Measurements from ENCODE around the gene PAQR4. TPM values are rescaled to one million over a fixed set of nuclear protein-coding genes. Genes with fewer than 3 reads are reported as not detected.

PAQR4 gene
- total RNA-seq, 1 experiment from 2014 or later = 38.7 TPM

DNA sequence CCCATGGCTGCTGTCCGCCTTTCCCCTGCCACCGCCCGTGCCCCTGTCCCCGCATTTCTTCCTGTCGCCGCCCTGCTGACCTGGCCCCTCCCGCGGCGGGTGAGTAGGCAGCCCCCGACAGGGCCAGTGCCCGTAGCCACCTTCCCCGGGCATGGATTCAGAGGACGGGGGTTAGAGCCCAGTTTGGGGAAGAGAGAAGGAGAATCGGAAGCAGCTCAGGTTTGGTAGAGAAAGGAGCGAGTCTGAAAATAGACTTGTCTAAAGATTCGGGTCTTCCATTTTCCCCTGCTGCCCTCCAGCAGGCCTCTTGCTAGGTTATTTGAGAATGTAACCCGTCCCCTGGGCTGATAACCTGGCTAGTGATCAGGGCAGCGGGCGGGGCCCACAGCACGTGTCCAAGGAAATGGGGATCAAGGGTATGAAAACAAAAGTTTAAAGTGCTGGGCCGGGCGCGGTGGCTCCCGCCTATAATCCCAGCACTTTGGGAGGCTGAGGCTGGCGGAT lies 35.7 kb downstream of the PAQR4 start:
- DNase-seq (ENCODE audit: low read depth) = no peak

DNA sequence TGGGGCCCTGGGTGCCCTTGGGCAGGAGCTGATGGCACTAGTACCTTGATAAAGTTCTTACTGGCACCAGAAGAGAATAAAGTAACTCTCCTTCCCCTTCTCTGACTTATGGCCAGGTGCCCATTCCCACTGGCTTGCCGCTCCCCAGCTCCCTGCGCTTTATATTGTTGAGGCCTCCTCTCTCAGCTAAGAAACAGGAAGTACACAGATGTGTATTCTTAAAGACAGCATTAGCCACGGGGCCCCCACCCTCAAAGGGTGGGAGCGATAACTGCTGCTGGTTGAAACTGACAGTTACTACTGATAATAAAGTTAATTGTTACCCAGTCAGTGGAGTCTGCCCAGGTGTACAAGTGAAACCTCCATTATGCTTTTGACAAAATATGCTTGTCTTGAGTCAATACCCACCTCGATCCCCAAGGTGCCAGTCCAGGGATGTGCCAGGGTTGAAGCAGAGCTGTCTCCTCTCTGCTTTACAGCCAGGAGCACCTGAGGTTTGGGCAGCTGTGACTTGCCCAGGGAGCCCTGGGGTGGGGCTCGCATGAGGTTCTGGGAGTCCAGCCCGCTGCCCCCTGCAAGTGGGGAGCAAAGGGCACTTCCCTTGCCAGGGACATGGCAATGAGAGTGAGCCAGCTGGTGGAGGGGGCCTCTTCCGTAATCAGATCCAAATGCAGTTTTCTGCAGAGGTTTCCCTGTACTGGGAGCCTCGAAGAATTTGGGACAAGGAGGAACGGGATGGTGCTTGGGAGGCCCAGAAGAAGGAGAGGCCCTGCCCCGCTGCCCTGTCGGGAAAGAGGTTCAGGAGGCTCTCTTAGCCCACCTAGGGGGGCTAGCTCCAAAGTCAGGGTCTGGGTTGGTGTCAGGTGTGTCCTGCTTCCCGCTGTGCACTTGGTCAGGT lies 38.2 kb downstream of the PAQR4 start:
- DNase-seq (ENCODE audit: low read depth) = no peak

DNA sequence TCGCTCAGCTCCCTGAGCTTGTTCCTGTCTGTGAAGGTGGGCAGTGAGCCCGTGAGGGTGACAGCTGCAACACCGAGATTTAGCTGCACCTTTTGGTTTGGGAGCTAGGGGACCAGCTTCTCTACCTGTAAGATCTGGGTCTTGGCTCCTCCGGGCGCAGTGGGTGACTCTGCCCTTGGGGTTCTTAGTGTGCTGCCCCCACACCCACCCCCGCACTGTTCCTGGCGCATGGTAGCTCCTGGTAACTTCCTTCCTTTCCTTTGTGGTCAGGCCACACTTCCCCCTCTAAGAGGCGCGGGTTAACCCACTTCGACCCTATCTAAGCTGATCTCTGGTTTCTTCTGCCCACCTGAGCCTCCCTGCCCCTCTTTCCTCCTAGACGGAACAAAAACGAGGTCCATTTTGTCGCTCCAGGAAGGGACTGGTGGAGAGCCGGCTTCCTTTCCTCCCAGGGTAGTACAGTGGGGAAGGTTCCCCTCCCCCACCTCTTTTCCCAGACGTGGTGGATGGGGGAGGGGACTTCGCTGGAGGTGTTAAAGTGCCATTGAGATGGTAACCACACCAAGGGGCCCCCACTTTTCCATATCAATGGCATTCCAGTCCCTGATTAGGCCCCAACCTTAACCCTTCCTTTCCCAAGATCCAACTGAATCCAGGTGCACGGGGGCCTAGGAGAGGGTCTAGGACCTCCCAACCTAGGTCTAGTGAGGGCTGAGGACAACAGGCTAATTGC lies 39.0 kb downstream of the PAQR4 start:
- DNase-seq (ENCODE audit: low read depth) = no peak

DNA sequence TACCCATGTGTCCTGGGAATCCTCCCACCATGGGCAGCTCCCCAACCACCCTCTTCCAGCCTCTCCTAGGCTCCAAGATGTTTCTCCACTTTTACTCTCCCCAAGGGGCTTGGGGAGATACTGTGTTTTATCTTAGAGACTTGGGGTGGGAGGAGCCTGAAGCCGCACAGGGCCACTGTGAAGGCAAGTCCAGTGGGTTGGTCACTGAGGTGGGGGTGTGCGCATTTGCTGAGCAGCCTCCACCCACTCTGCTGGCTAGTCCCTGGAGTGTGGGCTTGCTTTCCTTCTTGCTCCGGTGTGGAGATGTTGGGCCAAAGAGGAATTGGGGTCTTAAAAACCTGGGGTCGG lies 39.5 kb downstream of the PAQR4 start:
- no peak for DNase-seq (ENCODE audit: low read depth)

DNA sequence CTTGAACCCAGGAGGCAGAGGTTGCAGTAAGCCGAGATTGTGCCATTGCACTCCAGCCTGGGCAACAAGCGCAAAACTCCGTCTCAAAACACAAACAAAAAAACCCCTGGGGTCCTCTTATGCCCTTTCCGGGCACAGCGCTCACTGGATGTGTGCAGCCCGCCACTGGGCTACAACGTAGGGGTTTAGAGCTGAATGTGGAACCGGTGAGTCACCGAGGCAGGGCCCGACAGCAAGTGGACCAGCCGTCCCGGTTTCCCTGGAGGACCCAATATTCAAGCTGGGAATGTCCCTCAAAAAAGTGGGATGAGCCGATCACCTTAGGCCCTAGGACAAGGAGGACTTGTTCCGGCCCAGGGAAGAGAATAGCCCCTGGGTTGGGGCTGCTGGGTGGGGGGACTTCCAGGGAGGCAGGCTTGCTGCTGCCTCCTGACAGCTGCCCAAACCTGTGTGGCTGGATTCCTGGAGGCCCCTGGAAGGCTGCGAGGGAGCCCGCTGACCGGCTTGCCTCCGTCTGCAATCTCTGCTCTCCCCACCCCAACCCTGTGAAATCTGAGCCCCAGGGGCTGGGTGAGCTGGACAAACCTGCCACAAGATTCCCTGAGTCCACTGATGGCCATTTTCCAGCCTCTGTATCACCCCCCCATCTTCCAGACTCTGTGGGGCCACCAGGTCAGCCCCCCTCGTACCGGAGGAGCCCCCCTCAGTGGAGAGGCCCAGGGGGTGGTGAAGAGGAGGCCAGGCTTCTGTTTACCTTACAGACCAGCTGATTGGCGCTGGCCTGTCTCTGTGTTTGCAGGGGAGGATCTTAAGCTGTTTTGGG lies 40.6 kb downstream of the PAQR4 start:
- peak; percentile 38 for DNase-seq (ENCODE audit: low read depth)

DNA sequence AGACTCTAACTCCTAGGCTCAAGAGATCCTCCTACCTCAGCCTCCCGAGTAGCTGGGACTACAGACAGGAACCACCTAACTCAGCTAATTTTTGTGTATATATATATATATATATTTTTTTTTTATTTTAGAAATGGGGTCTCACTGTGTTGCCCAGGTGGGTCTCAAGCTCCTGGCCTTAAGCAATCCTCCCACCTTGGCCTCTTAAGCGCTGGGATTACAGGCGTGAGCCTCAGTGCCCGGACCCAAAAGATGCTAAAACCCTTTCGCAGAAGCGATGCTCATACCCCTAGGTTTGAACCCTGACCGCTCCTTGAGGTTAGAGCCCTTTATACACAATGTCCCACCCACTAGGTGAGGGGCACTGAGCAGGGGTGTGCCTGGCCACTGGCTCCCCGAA lies 41.4 kb downstream of the PAQR4 start:
- DNase-seq (ENCODE audit: low read depth) = no peak

DNA sequence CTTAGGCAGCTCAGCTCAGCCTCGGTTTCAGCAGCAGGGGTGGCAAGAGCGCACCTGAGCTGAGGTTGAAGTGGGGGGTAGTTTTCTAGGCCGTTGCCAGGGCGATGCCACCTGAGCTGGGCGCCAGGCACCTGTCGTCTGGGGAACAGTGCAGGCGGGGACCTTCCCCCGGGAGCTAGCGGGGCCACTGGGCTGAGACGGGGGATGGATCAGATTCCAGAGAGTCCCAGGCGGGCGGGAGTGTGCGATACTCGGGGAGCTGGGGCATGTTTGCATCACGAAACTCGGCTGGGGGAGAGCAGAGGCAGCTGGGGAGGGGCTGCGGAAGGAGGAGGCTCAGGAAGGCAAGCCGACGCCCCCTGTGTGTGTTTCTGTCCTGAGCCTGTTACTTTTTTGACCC lies 43.1 kb downstream of the PAQR4 start:
- DNase-seq (ENCODE audit: low read depth) = no peak

DNA sequence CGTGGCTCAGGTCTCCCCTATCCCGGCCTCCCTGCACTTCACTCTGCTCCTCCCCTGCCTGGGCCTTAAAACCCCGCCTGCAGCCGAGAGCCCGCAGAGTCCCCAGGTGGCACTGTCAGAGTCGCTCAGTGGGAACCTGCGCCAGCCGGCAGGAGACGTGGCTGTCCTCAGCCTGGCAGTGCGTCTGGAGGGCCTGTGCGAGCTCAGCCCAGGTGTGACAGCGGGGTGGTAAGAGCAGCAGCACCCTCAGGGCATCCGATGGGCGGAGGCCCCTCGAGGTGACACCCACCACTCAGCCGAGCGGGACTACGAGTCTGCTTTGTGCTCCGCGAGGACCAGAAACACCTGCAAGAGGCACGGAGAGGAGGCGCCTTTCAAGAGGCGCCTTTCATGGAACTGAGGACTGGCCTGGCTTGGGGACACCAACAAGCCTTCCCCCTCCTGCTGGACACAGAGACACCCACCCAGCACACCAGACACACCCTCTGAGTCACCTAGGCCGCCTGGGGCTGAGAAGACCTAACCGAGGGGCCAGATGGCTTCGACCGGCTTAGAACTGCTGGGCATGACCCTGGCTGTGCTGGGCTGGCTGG lies 43.8 kb downstream of the PAQR4 start, which contains the start of gene CLDN9:
CLDN9 (plus strand) TSS at position 96 of the 593 bp plus-strand sequence; CDS start at position 536, 440 bp downstream.
- peak; percentile 29 for DNase-seq (ENCODE audit: low read depth)

DNA sequence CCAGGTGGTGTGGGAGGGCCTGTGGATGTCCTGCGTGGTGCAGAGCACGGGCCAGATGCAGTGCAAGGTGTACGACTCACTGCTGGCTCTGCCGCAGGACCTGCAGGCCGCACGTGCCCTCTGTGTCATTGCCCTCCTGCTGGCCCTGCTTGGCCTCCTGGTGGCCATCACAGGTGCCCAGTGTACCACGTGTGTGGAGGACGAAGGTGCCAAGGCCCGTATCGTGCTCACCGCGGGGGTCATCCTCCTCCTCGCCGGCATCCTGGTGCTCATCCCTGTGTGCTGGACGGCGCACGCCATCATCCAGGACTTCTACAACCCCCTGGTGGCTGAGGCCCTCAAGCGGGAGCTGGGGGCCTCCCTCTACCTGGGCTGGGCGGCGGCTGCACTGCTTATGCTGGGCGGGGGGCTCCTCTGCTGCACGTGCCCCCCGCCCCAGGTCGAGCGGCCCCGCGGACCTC lies 44.4 kb downstream of the PAQR4 start:
- peak; percentile 38 for DNase-seq (ENCODE audit: low read depth)

DNA sequence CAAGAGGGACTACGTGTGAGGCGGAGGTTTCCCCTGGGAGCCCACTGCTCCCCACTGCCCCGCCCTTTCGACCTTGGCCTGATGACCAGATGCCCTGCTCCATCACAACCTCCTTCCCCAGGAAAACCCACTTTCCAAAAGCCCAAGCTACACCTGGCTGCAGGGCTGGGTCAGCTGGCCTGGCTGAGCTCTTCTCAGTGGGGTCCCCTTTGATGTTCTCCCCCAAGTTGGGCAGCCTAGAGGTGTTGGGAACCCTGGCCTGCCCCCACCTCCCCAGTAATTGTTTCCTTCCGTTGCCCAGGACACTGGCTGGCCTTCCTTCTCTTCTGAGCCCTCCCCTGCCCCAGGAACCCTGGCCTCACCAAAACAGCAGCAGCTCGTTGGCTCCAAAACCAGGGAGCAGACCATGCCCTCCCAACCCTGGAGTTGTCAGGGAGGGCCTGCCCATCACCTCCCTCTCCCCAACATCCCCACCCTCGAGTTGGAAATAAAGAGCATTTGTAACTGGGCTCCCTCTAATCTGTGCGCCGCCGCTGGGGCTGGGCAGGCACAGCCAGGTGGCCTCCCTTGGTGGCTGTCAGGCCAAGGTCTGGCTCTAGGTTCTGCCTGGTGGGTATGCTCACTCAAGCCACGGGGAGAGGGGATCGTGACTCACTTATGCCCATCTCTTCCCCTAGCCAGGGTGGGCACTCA lies 45.0 kb downstream of the PAQR4 start:
- DNase-seq (ENCODE audit: low read depth) = no peak

DNA sequence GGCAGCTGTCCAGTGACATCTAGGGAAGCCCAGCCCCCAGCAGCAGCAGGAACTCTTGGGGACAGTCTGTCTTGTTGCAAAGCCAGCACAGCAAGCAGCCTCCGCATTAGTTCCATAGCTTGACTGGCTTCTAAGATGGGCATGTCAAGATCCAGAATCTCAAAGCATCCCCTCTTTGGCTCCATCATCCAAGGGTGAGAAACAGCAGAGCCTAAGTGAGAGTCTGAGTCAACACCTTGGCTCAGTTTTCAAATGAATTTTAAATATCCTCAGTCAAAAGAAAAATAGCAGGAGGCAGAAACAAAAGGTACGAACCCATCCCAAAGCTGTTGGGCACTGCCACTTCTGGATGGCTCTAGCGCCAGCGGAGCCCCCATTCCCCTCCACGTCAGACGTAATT lies 45.8 kb downstream of the PAQR4 start:
- no peak for DNase-seq (ENCODE audit: low read depth)

DNA sequence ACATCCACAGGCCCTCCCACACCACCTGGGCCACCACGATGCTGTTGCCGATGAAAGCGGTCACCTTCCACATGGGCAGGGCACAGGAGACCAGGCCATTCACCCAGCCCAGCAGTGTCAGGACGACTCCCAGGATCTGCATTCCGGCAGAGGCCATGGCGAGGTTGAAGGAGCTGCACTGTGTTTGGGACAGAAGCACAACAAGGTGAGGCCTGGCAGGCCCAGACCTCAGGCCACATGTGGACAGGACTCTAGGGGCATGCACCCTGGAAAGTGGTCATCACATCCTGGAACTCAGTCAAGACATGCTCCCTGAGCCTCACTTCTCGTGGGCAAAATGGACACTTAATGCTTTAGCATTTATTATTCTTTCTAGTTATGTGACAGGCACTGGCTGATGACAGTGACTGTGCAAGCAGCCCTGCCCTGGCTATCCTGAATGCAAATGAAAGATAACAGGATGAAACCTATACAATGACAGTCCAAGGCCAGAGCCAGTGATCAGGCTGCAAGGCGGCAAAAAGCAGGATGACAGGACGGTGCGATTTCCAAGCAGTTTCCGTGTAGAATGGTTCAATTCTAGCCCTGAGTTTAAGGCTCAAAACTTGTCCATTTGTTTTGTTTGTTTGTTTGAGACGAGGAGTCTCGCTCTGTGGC lies 46.8 kb downstream of the PAQR4 start:
- no peak for DNase-seq (ENCODE audit: low read depth)

DNA sequence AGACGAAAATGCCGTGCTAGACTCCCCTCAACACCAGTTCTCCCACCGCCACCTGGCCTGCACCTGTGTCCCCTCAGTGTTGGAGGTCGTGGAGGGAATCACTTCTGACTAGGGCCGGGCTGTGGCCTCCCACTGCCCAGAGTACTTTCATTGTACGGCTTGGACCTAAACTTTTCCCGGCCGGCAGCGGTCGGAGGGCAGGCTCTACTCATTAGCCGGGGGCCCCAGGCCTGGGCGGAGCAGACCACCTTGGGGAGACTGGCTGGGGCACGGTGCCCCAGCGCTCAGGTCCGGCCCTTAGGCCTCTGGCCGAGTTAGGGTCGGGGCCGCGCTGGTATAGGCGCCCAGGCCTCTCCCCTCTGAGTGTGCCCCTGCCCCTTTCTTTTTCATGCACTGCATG lies 48.2 kb downstream of the PAQR4 start:
- no peak for DNase-seq (ENCODE audit: low read depth)

DNA sequence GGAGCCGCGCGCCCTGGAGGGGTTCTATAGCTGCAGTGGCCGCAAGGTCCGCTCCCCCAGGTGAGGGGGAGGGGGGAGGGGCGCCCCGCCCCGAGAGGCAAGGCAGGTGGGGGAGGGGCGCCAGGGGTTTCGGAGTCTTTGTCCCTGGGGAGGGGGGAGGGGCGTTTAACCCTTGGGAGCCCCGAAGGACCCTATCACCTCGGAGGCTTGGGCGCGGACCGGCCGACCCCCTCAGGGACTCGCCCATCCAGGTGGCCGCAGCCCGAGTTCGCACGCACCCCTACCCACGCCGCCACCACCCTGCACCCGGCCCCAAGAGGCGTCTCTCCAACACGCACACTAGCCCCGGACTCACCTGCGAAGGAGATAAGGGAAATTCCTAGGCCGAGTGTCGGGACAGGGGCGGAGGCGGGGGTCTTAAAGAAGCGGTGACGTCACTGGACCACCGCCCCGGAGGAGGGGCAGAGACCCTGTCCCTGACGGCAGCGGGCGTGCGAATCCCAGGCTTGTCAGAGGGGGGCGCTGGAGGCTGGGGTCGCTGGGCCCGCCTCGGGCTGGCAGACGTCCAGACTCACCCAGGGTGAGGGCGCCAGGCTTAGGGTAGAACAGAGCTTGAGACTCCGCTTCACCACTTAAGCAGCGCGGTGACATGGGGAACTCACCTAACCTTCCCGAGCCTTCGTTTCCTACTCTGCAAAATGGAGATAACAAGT lies 48.8 kb downstream of the PAQR4 start, which contains the start of gene CLDN6:
CLDN6 (minus strand) TSS at position 390 of the 713 bp plus-strand sequence. CDS start 2,162 bp downstream, outside the sequence.
- DNase-seq (ENCODE audit: low read depth) = no peak

DNA sequence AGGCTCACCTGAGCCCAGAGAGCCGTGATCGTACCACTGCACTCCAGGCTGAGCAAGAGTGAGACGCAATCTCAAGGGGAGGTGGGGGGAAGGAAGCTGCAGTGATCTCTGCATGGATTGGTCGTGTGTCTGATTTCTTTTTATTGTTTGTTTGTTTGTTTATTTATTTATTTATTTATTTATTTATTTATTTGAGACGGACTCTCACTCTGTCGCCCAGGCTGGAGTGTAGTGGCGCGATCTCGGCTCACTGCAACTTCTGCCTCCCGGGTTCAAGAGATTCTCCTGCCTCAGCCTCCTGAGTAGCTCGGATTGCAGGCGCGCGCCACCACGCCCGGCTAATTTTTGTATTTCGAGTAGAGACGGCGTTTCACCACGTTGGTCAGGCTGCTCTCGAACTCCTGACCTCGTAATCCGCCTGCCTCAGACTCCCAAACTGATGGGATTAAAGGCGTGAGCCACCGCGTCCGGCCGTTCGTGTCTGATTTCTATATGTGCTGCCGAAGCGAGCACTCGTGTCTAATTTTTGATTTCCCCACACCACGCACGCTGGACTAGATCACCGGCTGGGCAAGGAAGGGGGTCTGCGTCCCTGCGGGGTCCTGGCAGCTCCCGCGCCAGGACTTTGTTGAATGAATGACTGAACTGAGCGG lies 50.6 kb downstream of the PAQR4 start:
- no peak for DNase-seq (ENCODE audit: low read depth)

DNA sequence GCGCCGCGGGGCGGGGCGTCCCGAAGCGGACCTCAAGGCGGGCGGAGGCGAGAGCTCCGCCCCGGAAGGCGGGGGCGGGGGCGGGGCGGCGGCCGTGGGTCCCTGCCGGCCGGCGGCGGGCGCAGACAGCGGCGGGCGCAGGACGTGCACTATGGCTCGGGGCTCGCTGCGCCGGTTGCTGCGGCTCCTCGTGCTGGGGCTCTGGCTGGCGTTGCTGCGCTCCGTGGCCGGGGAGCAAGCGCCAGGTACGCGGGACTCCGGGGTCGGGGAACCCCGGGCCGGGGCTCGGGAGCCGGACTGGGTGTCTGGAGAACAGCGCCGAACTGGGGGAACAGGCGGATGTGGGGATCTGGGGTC lies 51.1 kb downstream of the PAQR4 start, which contains the start of gene TNFRSF12A:
TNFRSF12A (plus strand) TSS at position 122 of the 357 bp plus-strand sequence; CDS start at position 152, 30 bp downstream.
- peak; percentile 79 for DNase-seq (ENCODE audit: low read depth)

DNA sequence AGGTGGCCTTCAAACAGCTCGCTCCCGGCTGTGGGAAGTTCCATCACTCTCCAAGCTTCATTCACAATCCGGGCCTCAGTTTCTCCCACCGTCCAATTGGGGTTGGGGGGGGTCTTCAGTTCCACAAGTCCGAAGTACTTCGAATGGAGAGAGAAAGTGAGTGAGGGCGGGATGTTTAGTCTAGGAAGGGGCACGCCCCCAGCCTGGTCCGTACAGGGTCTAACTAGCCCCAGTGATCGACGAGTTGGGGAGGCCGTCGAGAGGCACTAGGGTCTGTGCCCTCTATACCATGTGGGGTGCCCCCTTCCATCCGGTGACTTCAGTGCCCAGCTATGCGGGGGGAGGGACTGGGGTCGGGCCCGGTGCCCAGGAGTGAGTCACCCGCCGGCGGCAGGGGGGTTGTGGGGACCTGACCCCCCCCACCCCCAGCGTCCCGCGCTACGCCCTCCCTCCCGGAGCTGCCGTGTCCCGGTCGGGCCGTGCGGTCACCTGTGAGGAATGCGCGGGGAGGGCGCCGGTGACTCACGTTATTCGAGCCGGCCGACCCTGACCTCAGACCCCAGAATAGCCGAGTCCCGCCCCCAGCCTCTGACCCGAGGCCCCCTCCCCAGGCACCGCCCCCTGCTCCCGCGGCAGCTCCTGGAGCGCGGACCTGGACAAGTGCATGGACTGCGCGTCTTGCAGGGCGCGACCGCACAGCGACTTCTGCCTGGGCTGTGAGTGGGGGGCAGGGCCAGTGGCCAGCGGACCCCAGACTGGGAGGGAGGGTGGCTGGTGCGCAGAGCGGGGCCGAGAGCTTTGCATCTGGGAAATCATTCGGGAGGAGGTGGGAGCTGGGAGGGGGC lies 51.7 kb downstream of the PAQR4 start:
- DNase-seq (ENCODE audit: low read depth) = peak; percentile 91
